Lower leg skin (tissue), 3 donors: ENCODE data around the gene HCAR1.

Source experiments
- POLR2A ChIP-seq, 2 donors: fragments of 450-650 bp; IDR thresholded peaks; one replicate each; pipeline ENCODE4 v1.6.1; 2016 to 2017; ENCODE audit warnings: antibody characterized with exemption in 2 of 2, mild to moderate bottlenecking in 1 of 2, moderate library complexity in 1 of 2
- TF ChIP-seq, protein P1 (sequence below), 3 donors: fragments of 450-650 bp; IDR thresholded peaks; one replicate each; pipeline ENCODE4 v1.5.1; 2016; ENCODE audit warnings: antibody characterized with exemption in 3 of 3, mild to moderate bottlenecking in 3 of 3, moderate library complexity in 2 of 3

DNA sequence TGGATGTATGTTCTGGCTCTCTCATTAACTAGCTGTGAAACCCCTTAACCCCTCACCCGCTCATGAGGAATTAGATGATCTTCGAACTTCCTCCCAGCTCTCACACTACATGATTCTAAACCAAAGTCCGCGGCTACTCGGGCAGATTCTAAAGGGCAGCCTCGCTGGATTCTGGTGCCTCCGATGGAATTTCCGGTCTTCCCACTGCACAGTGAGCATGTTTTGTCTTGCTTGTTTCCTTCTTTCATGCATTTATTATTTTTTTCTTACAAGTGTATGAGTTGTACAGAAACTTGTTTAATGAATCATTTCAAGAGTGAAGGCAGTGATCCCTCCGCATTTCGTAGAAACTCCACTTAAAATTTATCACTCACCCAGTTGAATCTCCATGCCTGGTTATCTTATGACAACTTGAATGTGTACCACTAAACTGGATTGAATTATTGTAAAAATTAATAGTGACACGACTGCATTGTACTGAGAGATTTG lies 9.5 kb downstream of the HCAR1 start:
- TF ChIP-seq, protein P1, sequence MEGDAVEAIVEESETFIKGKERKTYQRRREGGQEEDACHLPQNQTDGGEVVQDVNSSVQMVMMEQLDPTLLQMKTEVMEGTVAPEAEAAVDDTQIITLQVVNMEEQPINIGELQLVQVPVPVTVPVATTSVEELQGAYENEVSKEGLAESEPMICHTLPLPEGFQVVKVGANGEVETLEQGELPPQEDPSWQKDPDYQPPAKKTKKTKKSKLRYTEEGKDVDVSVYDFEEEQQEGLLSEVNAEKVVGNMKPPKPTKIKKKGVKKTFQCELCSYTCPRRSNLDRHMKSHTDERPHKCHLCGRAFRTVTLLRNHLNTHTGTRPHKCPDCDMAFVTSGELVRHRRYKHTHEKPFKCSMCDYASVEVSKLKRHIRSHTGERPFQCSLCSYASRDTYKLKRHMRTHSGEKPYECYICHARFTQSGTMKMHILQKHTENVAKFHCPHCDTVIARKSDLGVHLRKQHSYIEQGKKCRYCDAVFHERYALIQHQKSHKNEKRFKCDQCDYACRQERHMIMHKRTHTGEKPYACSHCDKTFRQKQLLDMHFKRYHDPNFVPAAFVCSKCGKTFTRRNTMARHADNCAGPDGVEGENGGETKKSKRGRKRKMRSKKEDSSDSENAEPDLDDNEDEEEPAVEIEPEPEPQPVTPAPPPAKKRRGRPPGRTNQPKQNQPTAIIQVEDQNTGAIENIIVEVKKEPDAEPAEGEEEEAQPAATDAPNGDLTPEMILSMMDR (IDR thresholded peaks at IDR 0.05) = no peak
- no peak for TF ChIP-seq POLR2A (IDR thresholded peaks at IDR 0.05)
